ENCODE measurements around the gene MOCOS. TPM values are rescaled to one million over a fixed set of nuclear protein-coding genes. Genes with fewer than 3 reads are reported as not detected.

Gene MOCOS
- total and polyA plus RNA-seq, 2 donors (not counting 1 experiment from before 2014, with no cell fraction given), result 0.01 to 0.05 TPM

GRCh38 chr18:36183987-36184386 lies 3.3 kb upstream of the MOCOS start:
- ATAC-seq (ENCODE audit: low read depth) (no peak), DNase-seq (no peak)
- Mint-ChIP-seq H3K9me3 (ENCODE audit: insufficient read depth) (no peaks in the 10 kb centered on the region), H3K27me3 (peaks cover 16% of the 10 kb centered on the region), H3K4me3 (no peak overlapping the region), H3K4me1 (peaks cover 49% of the 10 kb centered on the region), H3K27ac (no peak overlapping the region)
- intact Hi-C loops (cut with micrococcal nuclease), result no loop called here
- Histone ChIP-seq H3K4me2 (replicated peaks; ENCODE audit: low read depth, low read length, poor library complexity, severe bottlenecking) (no peak overlapping the region), H3K27ac (ENCODE audit: low read length in 2 of 2) (no peak overlapping the region), H3K4me3 (ENCODE audit: control extremely low read depth in 1 of 5, extremely low read depth in 1 of 5, insufficient read depth in 1 of 5, low read depth in 2 of 5, low read length in 4 of 5) (no peak overlapping the region), H3K36me3 (replicated peaks in 1 of 2; ENCODE audit: control extremely low read depth in 1 of 2, control insufficient read depth in 1 of 2, extremely low read depth in 1 of 2, insufficient read depth in 2 of 2, low read length in 1 of 2) (no peaks in the 10 kb centered on the region), H4K20me1 (ENCODE audit: control insufficient read depth, insufficient read depth, low read length, poor library complexity, severe bottlenecking) (no peaks in the 10 kb centered on the region), H3K4me1 (ENCODE audit: control insufficient read depth in 2 of 2, insufficient read depth in 2 of 2, low read length in 2 of 2) (peaks cover 36 to 46% of the 10 kb centered on the region in 2 donors), H3K9ac (ENCODE audit: low read length) (no peak overlapping the region), H3K79me2 (ENCODE audit: control insufficient read depth, insufficient read depth, low read length) (no peaks in the 10 kb centered on the region), H3K9me3 (ENCODE audit: control extremely low read depth in 1 of 3, control insufficient read depth in 2 of 3, insufficient read depth in 1 of 3, low read length in 2 of 3) (peaks cover 0 to 11% (median 0%) of the 10 kb centered on the region in 3 donors), H2AFZ (ENCODE audit: insufficient read depth, low read depth, low read length, poor library complexity, severe bottlenecking) (no peak overlapping the region), H3K27me3 (replicated peaks in 1 of 4; ENCODE audit: control extremely low read depth in 1 of 4, control insufficient read depth in 3 of 4, insufficient read depth in 4 of 4, low read length in 3 of 4) (peaks cover 0 to 22% (median 7%) of the 10 kb centered on the region in 4 experiments)
- no CpG with 5 or more reads among the region's 2 CpGs for WGBS (ENCODE audit: insufficient coverage)
- CTCF ChIA-PET, result no interaction called here
- no peak for TF ChIP-seq EZH2 (IDR thresholded peaks at IDR 0.05; ENCODE audit: borderline replicate concordance, insufficient read depth, low read depth, low read length, poor library complexity, severe bottlenecking)
- POLR2A ChIA-PET, result no interaction called here

GRCh38 chr18:36185157-36185556 lies 2.1 kb upstream of the MOCOS start:
- Mint-ChIP-seq H3K4me3 (peak overlapping the region; percentile 79), H3K4me1 (peaks cover 42% of the 10 kb centered on the region), H3K9me3 (ENCODE audit: insufficient read depth) (no peaks in the 10 kb centered on the region), H3K27ac (no peak overlapping the region), H3K27me3 (peaks cover 21% of the 10 kb centered on the region)
- peaks cover 0 to 22% (median 10%) of the 10 kb centered on the region in 4 experiments for H3K27me3 ChIP-seq (replicated peaks in 1 of 4; ENCODE audit: control extremely low read depth in 1 of 4, control insufficient read depth in 3 of 4, insufficient read depth in 4 of 4, low read length in 3 of 4)
- peak; percentile 28 for DNase-seq
- peaks cover 28 to 37% of the 10 kb centered on the region in 2 donors for H3K4me1 ChIP-seq (ENCODE audit: control insufficient read depth in 2 of 2, insufficient read depth in 2 of 2, low read length in 2 of 2)
- TF ChIP-seq CTCF (IDR thresholded peaks at IDR 0.05) (no peak), EZH2 (IDR thresholded peaks at IDR 0.05; ENCODE audit: borderline replicate concordance, insufficient read depth, low read depth, low read length, poor library complexity, severe bottlenecking) (no peak)
- no peaks in the 10 kb centered on the region for H3K79me2 ChIP-seq (ENCODE audit: control insufficient read depth, insufficient read depth, low read length)
- no peak overlapping the region for H3K9ac ChIP-seq (ENCODE audit: low read length)
- H3K27ac ChIP-seq (ENCODE audit: low read length in 2 of 2), result no peak overlapping the region
- no peaks in the 10 kb centered on the region for H3K36me3 ChIP-seq (replicated peaks in 1 of 2; ENCODE audit: control extremely low read depth in 1 of 2, control insufficient read depth in 1 of 2, extremely low read depth in 1 of 2, insufficient read depth in 2 of 2, low read length in 1 of 2)
- peak; percentile 48 for ATAC-seq (ENCODE audit: low read depth)
- intact Hi-C loops (cut with micrococcal nuclease), result no loop called here
- no peak overlapping the region for H2AFZ ChIP-seq (ENCODE audit: insufficient read depth, low read depth, low read length, poor library complexity, severe bottlenecking)
- POLR2A ChIA-PET, result no interaction called here
- 83% methylated on average over 2 of the region's 3 CpGs for WGBS (ENCODE audit: insufficient coverage)
- H3K4me2 ChIP-seq (replicated peaks; ENCODE audit: low read depth, low read length, poor library complexity, severe bottlenecking), result peak overlapping the region; percentile 16
- CTCF ChIA-PET, result interaction anchor here (1.2 kb wide), 1 partner anchor 99 kb away, joined by 3 read pairs; no protein-coding TSS in a partner anchor
- H4K20me1 ChIP-seq (ENCODE audit: control insufficient read depth, insufficient read depth, low read length, poor library complexity, severe bottlenecking), result no peaks in the 10 kb centered on the region
- H3K9me3 ChIP-seq (ENCODE audit: control extremely low read depth in 1 of 3, control insufficient read depth in 2 of 3, insufficient read depth in 1 of 3, low read length in 2 of 3), result peaks cover 0 to 11% (median 0%) of the 10 kb centered on the region in 3 donors
- no peak overlapping the region for H3K4me3 ChIP-seq (ENCODE audit: control extremely low read depth in 1 of 5, extremely low read depth in 1 of 5, insufficient read depth in 1 of 5, low read depth in 2 of 5, low read length in 4 of 5)
